Glutamatergic neuron (in vitro differentiated cells): Measurements from ENCODE around the gene SSBP3. TPM values are rescaled to one million over a fixed set of nuclear protein-coding genes. Genes with fewer than 3 reads are reported as not detected.

Experiments
- DNase-seq: peaks from one replicate; pipeline ENCODE4 v3.0.0; 2022
- H3K27ac Mint-ChIP-seq: one replicate; pipeline ENCODE4 v1.8.0; 2020; ENCODE audit warnings: mild to moderate bottlenecking, mixed read lengths, inconsistent platforms; ENCODE audit not compliant: unreplicated experiment
- H3K27me3 Mint-ChIP-seq: one replicate; pipeline ENCODE4 v1.8.0; 2020; ENCODE audit warnings: mild to moderate bottlenecking, moderate library complexity, mixed read lengths, inconsistent platforms; ENCODE audit not compliant: unreplicated experiment
- H3K36me3 Mint-ChIP-seq: one replicate; pipeline ENCODE4 v1.8.0; 2020; ENCODE audit warnings: mild to moderate bottlenecking, mixed read lengths, inconsistent platforms; ENCODE audit not compliant: unreplicated experiment
- H3K4me1 Mint-ChIP-seq: one replicate; pipeline ENCODE4 v1.8.0; 2020; ENCODE audit warnings: mild to moderate bottlenecking, low read depth, mixed read lengths, inconsistent platforms; ENCODE audit not compliant: unreplicated experiment
- H3K4me3 Mint-ChIP-seq: one replicate; pipeline ENCODE4 v1.8.0; 2020; ENCODE audit warnings: mild to moderate bottlenecking, mixed read lengths, inconsistent platforms; ENCODE audit not compliant: unreplicated experiment
- H3K9me3 Mint-ChIP-seq: one replicate; pipeline ENCODE4 v1.8.0; 2020; ENCODE audit warnings: mild to moderate bottlenecking, moderate library complexity, mixed read lengths, inconsistent platforms; ENCODE audit not compliant: unreplicated experiment
- total RNA-seq: library from RNA; stranded (reverse); fragmentation: NEBNext Ultra II Directional; extraction: Animal tissue kit (Norgen Biotek cat#: 25700); gene quantifications from one replicate; pipeline ENCODE4 v1.2.1, GENCODE V29; 2021; ENCODE audit not compliant: unreplicated experiment
- TF ChIP-seq, protein P1 (sequence below): fragments of 200-600 bp; sonication (generic); IDR thresholded peaks from one replicate; pipeline ENCODE4 v1.5.0; 2021; ENCODE audit not compliant: partially characterized antibody, unreplicated experiment

The SSBP3 gene
- total RNA-seq, 1 donor from 2014 or later, result 608 TPM

- H3K27me3 Mint-ChIP-seq, result peaks cover 26% of the 10 kb centered on the region
- TF ChIP-seq, protein P1, sequence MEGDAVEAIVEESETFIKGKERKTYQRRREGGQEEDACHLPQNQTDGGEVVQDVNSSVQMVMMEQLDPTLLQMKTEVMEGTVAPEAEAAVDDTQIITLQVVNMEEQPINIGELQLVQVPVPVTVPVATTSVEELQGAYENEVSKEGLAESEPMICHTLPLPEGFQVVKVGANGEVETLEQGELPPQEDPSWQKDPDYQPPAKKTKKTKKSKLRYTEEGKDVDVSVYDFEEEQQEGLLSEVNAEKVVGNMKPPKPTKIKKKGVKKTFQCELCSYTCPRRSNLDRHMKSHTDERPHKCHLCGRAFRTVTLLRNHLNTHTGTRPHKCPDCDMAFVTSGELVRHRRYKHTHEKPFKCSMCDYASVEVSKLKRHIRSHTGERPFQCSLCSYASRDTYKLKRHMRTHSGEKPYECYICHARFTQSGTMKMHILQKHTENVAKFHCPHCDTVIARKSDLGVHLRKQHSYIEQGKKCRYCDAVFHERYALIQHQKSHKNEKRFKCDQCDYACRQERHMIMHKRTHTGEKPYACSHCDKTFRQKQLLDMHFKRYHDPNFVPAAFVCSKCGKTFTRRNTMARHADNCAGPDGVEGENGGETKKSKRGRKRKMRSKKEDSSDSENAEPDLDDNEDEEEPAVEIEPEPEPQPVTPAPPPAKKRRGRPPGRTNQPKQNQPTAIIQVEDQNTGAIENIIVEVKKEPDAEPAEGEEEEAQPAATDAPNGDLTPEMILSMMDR, result no peak
- H3K4me3 Mint-ChIP-seq, result peak overlapping the region; percentile 77
- DNase-seq, result no peak
- peaks cover 37% of the 10 kb centered on the region for H3K9me3 Mint-ChIP-seq
- peaks cover 78% of the 10 kb centered on the region for H3K4me1 Mint-ChIP-seq
- peaks cover 4% of the 10 kb centered on the region for H3K36me3 Mint-ChIP-seq
- H3K27ac Mint-ChIP-seq, result peak overlapping the region; percentile 99
Measured at GRCh38 chr1:54376430-54377039, 29.7 kb downstream of the SSBP3 start.

GRCh38 chr1:54375712-54376429 lies 30.3 kb downstream of the SSBP3 start:
- H3K4me1 Mint-ChIP-seq, result peaks cover 82% of the 10 kb centered on the region
- DNase-seq, result no peak
- H3K9me3 Mint-ChIP-seq, result peaks cover 40% of the 10 kb centered on the region
- peak overlapping the region; percentile 77 for H3K4me3 Mint-ChIP-seq
- TF ChIP-seq, protein P1, result no peak
- H3K36me3 Mint-ChIP-seq, result peaks cover 4% of the 10 kb centered on the region
- peaks cover 31% of the 10 kb centered on the region for H3K27me3 Mint-ChIP-seq
- H3K27ac Mint-ChIP-seq, result peak overlapping the region; percentile 99

- TF ChIP-seq, protein P1, result no peak
- DNase-seq, result no peak
- Mint-ChIP-seq H3K27ac (peak overlapping the region; percentile 59), H3K4me1 (peaks cover 88% of the 10 kb centered on the region), H3K9me3 (peaks cover 40% of the 10 kb centered on the region), H3K4me3 (peak overlapping the region; percentile 28), H3K36me3 (peaks cover 4% of the 10 kb centered on the region), H3K27me3 (peaks cover 32% of the 10 kb centered on the region)
Measured at GRCh38 chr1:54375298-54375697, 30.9 kb downstream of the SSBP3 start.

DNA sequence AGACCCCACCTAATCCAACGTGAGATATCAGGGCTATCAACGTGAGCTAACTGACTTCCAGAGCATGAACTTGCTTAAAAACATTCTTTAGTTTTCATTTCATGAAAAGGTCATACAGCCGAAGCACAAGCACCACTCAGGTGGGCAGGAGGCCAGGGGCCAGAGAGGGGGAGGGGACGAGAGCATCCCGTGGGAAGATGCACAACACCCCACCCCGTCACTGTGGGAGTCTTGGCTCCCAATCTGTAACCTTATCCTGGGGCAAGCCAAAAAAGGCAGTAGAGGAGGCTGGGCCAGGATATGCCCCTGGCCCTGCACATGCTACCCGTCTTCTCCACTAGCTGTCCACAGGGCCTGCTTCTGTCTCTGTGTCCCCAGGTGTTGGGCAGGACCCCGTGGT lies 31.4 kb downstream of the SSBP3 start:
- peak overlapping the region; percentile 68 for H3K4me3 Mint-ChIP-seq
- TF ChIP-seq, protein P1, result no peak
- peaks cover 4% of the 10 kb centered on the region for H3K36me3 Mint-ChIP-seq
- H3K4me1 Mint-ChIP-seq, result peaks cover 89% of the 10 kb centered on the region
- H3K27me3 Mint-ChIP-seq, result peaks cover 32% of the 10 kb centered on the region
- no peak for DNase-seq
- peaks cover 40% of the 10 kb centered on the region for H3K9me3 Mint-ChIP-seq
- H3K27ac Mint-ChIP-seq, result peak overlapping the region; percentile 73

DNA sequence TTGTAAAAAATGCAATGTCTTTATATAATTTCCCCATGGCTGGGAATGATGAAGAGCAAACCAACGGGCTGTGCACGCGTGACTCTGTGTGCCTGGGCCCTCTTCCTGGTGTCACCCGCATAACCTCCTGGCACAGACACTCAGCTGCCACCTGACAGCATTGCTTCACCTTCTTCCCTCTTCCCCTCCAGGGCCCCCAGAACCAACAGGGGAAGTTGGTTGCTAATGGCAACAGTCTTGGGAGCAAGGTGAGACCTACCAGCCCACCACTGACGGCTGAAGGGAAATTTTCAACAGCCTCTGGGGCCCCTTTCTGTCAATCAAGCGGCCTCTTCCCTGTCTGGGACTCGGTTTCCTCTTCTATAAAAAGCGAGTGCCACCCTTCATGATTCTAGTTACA lies 33.2 kb downstream of the SSBP3 start:
- H3K4me3 Mint-ChIP-seq, result peak overlapping the region; percentile 59
- H3K27ac Mint-ChIP-seq, result peak overlapping the region; percentile 66

More for the DNA sequence above, 33.2 kb downstream of the SSBP3 start:
- H3K9me3 Mint-ChIP-seq, result peaks cover 34% of the 10 kb centered on the region
- peaks cover 90% of the 10 kb centered on the region for H3K4me1 Mint-ChIP-seq
- no peak for DNase-seq
- H3K27me3 Mint-ChIP-seq, result peaks cover 30% of the 10 kb centered on the region
- peaks cover 4% of the 10 kb centered on the region for H3K36me3 Mint-ChIP-seq
- TF ChIP-seq, protein P1, result no peak
